GM12878 (cell line): ENCODE data around the gene TDRD7. TPM values are rescaled to one million over a fixed set of nuclear protein-coding genes. Genes with fewer than 3 reads are reported as not detected.

Experiments used
- CREB1 ChIP-seq: IDR thresholded peaks from 2 replicates; pipeline ENCODE4 v1.6.1; 2012; ENCODE audit warnings: low read depth, mild to moderate bottlenecking, inconsistent platforms
- EED ChIP-seq: sonication (generic); IDR thresholded peaks from 2 replicates; pipeline ENCODE4 v1.6.1; 2016; ENCODE audit warnings: antibody characterized with exemption, low read depth
- EP300 ChIP-seq, 2 experiments: fragments of 150-350 bp in 1 of 2; IDR thresholded peaks; 2 replicates each; pipeline ENCODE4 v1.6.1; 2011 to 2012; ENCODE audit warnings: low read depth in 2 of 2, low read length in 2 of 2, borderline replicate concordance in 1 of 2, improper control_type of control experiment in 1 of 2, inconsistent platforms in 1 of 2; ENCODE audit not compliant: control insufficient read depth in 1 of 2
- IKZF2 ChIP-seq, 2 experiments: fragments of 450-650 bp; IDR thresholded peaks; 2 replicates each; pipeline ENCODE4 v1.6.1; 2017; ENCODE audit warnings: mild to moderate bottlenecking in 2 of 2, moderate library complexity in 2 of 2
- LARP7 ChIP-seq: fragments of 450-650 bp; IDR thresholded peaks from 2 replicates; pipeline ENCODE4 v1.6.1; 2017; ENCODE audit warnings: mild to moderate bottlenecking
- MEF2B ChIP-seq: fragments of 450-650 bp; IDR thresholded peaks from 2 replicates; pipeline ENCODE4 v1.6.1; 2018; ENCODE audit warnings: mild to moderate bottlenecking, moderate library complexity; ENCODE audit not compliant: partially characterized antibody, poor library complexity, severe bottlenecking
- MTA2 ChIP-seq: fragments of 450-650 bp; IDR thresholded peaks from 2 replicates; pipeline ENCODE4 v1.6.1; 2016; ENCODE audit warnings: low read depth, mild to moderate bottlenecking, moderate library complexity
- NR2C1 ChIP-seq: fragments of 450-650 bp; IDR thresholded peaks from 2 replicates; pipeline ENCODE4 v1.6.1; 2017; ENCODE audit warnings: antibody characterized with exemption, mild to moderate bottlenecking, moderate library complexity
- PML ChIP-seq: IDR thresholded peaks from 2 replicates; pipeline ENCODE4 v1.6.1; 2012; ENCODE audit warnings: low read length, inconsistent platforms
- SMC3 ChIP-seq: IDR thresholded peaks from 2 replicates; pipeline ENCODE4 v1.6.1; 2011; ENCODE audit warnings: low read length, improper control_type of control experiment, borderline replicate concordance
- SRF ChIP-seq, 2 experiments: IDR thresholded peaks; 2 replicates each; pipeline ENCODE4 v1.6.1; 2011; ENCODE audit warnings: low read depth in 2 of 2, low read length in 2 of 2, mild to moderate bottlenecking in 1 of 2, moderate library complexity in 1 of 2
- YY1 ChIP-seq: IDR thresholded peaks from 2 replicates; pipeline ENCODE4 v1.6.1; 2011; ENCODE audit warnings: low read depth, mild to moderate bottlenecking, low read length
- polyA plus RNA-seq, 11 experiments: library from polyadenylated mRNA; depleted of rRNA in 4 of 11; unstranded in 6 of 11; stranded (reverse) in 5 of 11; fragments of >200 nt; fragmentation: Nextera tagmentation in 4 of 11; fragmentation: Illumina TruSeq in 1 of 11; extraction: Ambion mirVana in 4 of 11; extraction: Trizol in 1 of 11; gene quantifications; 1 replicate in 1 of 11; 2 replicates in 10 of 11; pipeline versions ENCODE4 v1.2.1 to v1.2.3, GENCODE V29; 2011 to 2016; ENCODE audit warnings: inconsistent platforms in 2 of 11, missing spikeins in 2 of 11, low read depth in 1 of 11
- total RNA-seq, 4 experiments: library from RNA; depleted of rRNA in 3 of 4; stranded (reverse); fragments of >200 nt in 3 of 4; fragmentation: Illumina TruSeq in 1 of 4; extraction: Trizol in 1 of 4; gene quantifications; 2 replicates each; pipeline versions ENCODE4 v1.2.1 to v1.2.3, GENCODE V29; 2013 to 2021
- TF ChIP-seq, protein P1 (sequence below): fragments of 450-650 bp; IDR thresholded peaks from 2 replicates; pipeline ENCODE4 v1.6.1; 2016; ENCODE audit warnings: mild to moderate bottlenecking, moderate library complexity, borderline replicate concordance
- TF ChIP-seq, protein P2 (sequence below): fragments of 450-650 bp; IDR thresholded peaks from 2 replicates; pipeline ENCODE4 v1.6.1; 2014; ENCODE audit warnings: mild to moderate bottlenecking
- TF ChIP-seq, protein P3 (sequence below), 3 experiments: IDR thresholded peaks in 2 of 3; conservative IDR thresholded peaks in 1 of 3; 2 replicates each; pipeline ENCODE4 v1.5.1; 2011; ENCODE audit warnings: low read depth in 3 of 3, low read length in 3 of 3, mild to moderate bottlenecking in 3 of 3, control low read depth in 2 of 3, moderate library complexity in 2 of 3, inconsistent platforms in 1 of 3, mixed read lengths in 1 of 3; ENCODE audit not compliant: control insufficient read depth in 2 of 3, insufficient read depth in 1 of 3; ENCODE audit errors: extremely low read depth in 1 of 3

TDRD7 gene
- total and polyA plus RNA-seq, 10 of the 15 experiments (the other 5 are each of a cell fraction or from before 2014, with no cell fraction given), result 5.7 to 26.4 (median 16.2) TPM

DNA sequence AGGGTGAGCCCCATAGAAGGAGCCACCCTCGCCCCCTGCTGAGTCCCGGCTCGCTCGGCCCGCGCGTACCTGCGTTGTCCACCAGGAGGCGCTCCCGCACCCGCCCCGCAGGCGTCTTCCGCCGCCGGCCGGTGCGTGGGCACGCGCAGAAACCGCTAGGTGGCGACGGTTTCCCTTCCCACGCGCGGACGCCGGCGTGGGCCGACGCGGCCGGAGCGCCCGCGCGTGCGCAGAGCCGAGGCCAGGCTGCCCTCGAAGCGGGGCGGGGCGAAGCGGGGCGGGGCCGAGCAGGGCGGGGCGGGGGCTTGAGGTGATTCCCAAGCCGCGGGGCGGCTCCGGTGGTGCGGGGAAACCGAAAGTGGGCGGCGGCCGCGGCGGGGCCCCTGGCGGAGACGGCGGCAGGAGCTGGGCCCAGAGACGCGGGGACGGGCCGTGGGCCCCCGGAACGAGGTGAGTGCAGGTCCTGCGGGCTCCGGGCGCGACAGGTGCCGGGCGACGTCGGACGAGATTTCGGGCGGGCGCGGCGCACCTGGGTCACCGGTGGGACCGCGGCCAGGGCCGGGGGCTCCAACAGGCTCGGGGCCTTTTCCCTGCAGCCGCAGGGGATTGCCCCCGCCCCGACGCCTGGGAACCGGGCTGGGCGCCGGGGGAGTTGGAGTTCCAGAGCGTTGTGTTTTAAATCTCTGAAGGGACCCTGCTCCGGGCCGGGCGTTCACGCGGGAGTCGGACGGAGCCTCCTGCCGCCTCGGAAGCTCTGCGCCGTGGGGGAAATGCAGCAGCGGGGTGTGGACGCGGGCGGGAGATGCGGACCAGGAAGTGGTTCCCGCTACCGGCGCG lies at the start of gene TDRD7 (continued):
- TF ChIP-seq LARP7 (peak; percentile 64), MEF2B (no peak), SMC3 (peak; percentile 85), MTA2 (no peak), CREB1 (peak; percentile 65; the same call in 1 of the 2 replicates), NR2C1 (0 out of 2 replicates have a peak, but pooled peaks have one; percentile 31), PML (no peak), EP300 (IDR thresholded peaks at IDR 0.05; ENCODE audit: borderline replicate concordance in 1 of 2, control insufficient read depth in 1 of 2, low read depth in 2 of 2, low read length in 2 of 2) (peak; percentile 16 to 49; a peak in 1 of 4 replicates), SRF (IDR thresholded peaks at IDR 0.05; ENCODE audit: low read depth in 2 of 2, low read length in 2 of 2) (no peak), YY1 (peak; percentile 84), EED (peak; percentile 65), IKZF2 (IDR thresholded peaks at IDR 0.05) (peak in 1 of 2 experiments; percentile 18; a peak in 1 of 4 replicates)
- TF ChIP-seq, protein P1, sequence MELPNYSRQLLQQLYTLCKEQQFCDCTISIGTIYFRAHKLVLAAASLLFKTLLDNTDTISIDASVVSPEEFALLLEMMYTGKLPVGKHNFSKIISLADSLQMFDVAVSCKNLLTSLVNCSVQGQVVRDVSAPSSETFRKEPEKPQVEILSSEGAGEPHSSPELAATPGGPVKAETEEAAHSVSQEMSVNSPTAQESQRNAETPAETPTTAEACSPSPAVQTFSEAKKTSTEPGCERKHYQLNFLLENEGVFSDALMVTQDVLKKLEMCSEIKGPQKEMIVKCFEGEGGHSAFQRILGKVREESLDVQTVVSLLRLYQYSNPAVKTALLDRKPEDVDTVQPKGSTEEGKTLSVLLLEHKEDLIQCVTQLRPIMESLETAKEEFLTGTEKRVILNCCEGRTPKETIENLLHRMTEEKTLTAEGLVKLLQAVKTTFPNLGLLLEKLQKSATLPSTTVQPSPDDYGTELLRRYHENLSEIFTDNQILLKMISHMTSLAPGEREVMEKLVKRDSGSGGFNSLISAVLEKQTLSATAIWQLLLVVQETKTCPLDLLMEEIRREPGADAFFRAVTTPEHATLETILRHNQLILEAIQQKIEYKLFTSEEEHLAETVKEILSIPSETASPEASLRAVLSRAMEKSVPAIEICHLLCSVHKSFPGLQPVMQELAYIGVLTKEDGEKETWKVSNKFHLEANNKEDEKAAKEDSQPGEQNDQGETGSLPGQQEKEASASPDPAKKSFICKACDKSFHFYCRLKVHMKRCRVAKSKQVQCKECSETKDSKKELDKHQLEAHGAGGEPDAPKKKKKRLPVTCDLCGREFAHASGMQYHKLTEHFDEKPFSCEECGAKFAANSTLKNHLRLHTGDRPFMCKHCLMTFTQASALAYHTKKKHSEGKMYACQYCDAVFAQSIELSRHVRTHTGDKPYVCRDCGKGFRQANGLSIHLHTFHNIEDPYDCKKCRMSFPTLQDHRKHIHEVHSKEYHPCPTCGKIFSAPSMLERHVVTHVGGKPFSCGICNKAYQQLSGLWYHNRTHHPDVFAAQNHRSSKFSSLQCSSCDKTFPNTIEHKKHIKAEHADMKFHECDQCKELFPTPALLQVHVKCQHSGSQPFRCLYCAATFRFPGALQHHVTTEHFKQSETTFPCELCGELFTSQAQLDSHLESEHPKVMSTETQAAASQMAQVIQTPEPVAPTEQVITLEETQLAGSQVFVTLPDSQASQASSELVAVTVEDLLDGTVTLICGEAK, result no peak
- TF ChIP-seq, protein P2, sequence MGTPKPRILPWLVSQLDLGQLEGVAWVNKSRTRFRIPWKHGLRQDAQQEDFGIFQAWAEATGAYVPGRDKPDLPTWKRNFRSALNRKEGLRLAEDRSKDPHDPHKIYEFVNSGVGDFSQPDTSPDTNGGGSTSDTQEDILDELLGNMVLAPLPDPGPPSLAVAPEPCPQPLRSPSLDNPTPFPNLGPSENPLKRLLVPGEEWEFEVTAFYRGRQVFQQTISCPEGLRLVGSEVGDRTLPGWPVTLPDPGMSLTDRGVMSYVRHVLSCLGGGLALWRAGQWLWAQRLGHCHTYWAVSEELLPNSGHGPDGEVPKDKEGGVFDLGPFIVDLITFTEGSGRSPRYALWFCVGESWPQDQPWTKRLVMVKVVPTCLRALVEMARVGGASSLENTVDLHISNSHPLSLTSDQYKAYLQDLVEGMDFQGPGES, result no peak
- TF ChIP-seq, protein P3, sequence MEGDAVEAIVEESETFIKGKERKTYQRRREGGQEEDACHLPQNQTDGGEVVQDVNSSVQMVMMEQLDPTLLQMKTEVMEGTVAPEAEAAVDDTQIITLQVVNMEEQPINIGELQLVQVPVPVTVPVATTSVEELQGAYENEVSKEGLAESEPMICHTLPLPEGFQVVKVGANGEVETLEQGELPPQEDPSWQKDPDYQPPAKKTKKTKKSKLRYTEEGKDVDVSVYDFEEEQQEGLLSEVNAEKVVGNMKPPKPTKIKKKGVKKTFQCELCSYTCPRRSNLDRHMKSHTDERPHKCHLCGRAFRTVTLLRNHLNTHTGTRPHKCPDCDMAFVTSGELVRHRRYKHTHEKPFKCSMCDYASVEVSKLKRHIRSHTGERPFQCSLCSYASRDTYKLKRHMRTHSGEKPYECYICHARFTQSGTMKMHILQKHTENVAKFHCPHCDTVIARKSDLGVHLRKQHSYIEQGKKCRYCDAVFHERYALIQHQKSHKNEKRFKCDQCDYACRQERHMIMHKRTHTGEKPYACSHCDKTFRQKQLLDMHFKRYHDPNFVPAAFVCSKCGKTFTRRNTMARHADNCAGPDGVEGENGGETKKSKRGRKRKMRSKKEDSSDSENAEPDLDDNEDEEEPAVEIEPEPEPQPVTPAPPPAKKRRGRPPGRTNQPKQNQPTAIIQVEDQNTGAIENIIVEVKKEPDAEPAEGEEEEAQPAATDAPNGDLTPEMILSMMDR (IDR thresholded peaks at IDR 0.05 in 2 of 3, conservative IDR thresholded peaks at IDR 0.05 in 1 of 3; ENCODE audit: control insufficient read depth in 2 of 3, extremely low read depth in 1 of 3, insufficient read depth in 1 of 3, low read depth in 3 of 3, low read length in 3 of 3), result peak; percentile 96 to 100 (median 99); a peak in 5 of 6 replicates
